Body of pancreas (tissue), 4 donors: ENCODE data around the gene ANKLE2.

Source experiments
- POLR2A ChIP-seq, 3 donors: fragments of 450-650 bp; IDR thresholded peaks; one replicate each; pipeline ENCODE4 v1.6.1; 2016; ENCODE audit warnings: antibody characterized with exemption in 3 of 3, mild to moderate bottlenecking in 2 of 3
- TF ChIP-seq, protein P1 (sequence below), 7 experiments: fragments of 450-650 bp in 4 of 7; fragments of 200-600 bp in 3 of 7; sonication (generic) in 3 of 7; IDR thresholded peaks; one replicate each; pipeline ENCODE4 v1.5.1; 2016 to 2019; ENCODE audit warnings: antibody characterized with exemption in 7 of 7

DNA sequence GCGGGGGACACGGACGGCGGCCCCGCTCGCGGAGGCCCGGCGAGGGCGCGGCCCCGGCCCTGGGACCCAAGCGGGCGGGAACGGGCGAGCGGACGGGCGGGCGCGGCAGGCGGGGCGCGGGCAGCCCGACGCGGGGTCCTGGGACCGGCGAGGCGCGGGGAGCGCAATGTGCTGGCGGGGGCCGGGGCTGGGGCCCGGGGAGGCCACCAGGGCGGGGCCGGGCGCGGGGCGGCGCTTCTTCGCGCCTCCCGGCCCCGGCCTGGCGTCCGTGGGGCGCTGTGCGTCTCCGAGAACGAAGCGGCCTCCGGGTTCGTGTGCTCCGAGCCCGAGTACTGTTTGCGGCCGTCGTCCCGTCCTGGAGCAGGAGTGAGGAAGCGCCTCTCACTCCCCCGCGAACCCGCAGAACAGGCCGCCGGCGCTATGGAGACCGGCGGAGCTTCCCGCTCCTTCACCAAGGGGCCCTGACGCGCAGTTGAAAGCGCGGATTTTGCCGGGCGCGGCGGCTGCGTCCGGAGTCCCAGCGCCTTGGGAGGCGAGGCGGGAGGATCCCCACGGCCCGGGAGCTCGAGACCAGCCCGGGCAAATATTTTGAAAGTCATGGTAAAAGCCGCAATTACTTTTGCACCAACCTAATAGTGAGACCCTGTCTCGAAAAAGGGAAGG, 420 bp upstream of the ANKLE2 start:
- TF ChIP-seq, protein P1, sequence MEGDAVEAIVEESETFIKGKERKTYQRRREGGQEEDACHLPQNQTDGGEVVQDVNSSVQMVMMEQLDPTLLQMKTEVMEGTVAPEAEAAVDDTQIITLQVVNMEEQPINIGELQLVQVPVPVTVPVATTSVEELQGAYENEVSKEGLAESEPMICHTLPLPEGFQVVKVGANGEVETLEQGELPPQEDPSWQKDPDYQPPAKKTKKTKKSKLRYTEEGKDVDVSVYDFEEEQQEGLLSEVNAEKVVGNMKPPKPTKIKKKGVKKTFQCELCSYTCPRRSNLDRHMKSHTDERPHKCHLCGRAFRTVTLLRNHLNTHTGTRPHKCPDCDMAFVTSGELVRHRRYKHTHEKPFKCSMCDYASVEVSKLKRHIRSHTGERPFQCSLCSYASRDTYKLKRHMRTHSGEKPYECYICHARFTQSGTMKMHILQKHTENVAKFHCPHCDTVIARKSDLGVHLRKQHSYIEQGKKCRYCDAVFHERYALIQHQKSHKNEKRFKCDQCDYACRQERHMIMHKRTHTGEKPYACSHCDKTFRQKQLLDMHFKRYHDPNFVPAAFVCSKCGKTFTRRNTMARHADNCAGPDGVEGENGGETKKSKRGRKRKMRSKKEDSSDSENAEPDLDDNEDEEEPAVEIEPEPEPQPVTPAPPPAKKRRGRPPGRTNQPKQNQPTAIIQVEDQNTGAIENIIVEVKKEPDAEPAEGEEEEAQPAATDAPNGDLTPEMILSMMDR (IDR thresholded peaks at IDR 0.05) = peak in 5 of 7 experiments; percentile 15 to 49 (median 38)
- TF ChIP-seq POLR2A (IDR thresholded peaks at IDR 0.05) = peak; percentile 59 to 85 (median 83)
